Measurements from ENCODE around the gene ABCC2. TPM values are rescaled to one million over a fixed set of nuclear protein-coding genes. Genes with fewer than 3 reads are reported as not detected.

Gene ABCC2
- total and polyA plus RNA-seq, 2 experiments from 2014 or later = 0.45 to 2.4 TPM

DNA sequence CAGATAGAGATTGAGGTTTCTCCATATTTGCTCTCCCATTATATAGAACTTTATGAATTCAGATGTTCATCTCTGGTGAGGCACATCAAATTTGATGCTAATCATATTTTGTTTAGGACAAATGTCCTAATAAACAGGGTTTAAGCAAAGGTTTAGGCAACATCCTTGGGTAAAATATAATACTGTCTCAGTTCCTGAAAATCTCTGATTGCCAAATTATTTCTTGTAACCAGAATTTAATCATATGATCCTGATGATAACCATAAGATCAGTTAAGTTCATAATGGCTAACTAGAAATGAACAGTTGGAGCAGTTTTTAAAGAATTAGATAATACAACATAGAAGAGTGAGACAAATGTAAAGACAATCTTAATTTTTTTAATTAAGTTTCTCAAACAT, 31.8 kb upstream of the ABCC2 start (continued):
- TF ChIP-seq, protein P1, sequence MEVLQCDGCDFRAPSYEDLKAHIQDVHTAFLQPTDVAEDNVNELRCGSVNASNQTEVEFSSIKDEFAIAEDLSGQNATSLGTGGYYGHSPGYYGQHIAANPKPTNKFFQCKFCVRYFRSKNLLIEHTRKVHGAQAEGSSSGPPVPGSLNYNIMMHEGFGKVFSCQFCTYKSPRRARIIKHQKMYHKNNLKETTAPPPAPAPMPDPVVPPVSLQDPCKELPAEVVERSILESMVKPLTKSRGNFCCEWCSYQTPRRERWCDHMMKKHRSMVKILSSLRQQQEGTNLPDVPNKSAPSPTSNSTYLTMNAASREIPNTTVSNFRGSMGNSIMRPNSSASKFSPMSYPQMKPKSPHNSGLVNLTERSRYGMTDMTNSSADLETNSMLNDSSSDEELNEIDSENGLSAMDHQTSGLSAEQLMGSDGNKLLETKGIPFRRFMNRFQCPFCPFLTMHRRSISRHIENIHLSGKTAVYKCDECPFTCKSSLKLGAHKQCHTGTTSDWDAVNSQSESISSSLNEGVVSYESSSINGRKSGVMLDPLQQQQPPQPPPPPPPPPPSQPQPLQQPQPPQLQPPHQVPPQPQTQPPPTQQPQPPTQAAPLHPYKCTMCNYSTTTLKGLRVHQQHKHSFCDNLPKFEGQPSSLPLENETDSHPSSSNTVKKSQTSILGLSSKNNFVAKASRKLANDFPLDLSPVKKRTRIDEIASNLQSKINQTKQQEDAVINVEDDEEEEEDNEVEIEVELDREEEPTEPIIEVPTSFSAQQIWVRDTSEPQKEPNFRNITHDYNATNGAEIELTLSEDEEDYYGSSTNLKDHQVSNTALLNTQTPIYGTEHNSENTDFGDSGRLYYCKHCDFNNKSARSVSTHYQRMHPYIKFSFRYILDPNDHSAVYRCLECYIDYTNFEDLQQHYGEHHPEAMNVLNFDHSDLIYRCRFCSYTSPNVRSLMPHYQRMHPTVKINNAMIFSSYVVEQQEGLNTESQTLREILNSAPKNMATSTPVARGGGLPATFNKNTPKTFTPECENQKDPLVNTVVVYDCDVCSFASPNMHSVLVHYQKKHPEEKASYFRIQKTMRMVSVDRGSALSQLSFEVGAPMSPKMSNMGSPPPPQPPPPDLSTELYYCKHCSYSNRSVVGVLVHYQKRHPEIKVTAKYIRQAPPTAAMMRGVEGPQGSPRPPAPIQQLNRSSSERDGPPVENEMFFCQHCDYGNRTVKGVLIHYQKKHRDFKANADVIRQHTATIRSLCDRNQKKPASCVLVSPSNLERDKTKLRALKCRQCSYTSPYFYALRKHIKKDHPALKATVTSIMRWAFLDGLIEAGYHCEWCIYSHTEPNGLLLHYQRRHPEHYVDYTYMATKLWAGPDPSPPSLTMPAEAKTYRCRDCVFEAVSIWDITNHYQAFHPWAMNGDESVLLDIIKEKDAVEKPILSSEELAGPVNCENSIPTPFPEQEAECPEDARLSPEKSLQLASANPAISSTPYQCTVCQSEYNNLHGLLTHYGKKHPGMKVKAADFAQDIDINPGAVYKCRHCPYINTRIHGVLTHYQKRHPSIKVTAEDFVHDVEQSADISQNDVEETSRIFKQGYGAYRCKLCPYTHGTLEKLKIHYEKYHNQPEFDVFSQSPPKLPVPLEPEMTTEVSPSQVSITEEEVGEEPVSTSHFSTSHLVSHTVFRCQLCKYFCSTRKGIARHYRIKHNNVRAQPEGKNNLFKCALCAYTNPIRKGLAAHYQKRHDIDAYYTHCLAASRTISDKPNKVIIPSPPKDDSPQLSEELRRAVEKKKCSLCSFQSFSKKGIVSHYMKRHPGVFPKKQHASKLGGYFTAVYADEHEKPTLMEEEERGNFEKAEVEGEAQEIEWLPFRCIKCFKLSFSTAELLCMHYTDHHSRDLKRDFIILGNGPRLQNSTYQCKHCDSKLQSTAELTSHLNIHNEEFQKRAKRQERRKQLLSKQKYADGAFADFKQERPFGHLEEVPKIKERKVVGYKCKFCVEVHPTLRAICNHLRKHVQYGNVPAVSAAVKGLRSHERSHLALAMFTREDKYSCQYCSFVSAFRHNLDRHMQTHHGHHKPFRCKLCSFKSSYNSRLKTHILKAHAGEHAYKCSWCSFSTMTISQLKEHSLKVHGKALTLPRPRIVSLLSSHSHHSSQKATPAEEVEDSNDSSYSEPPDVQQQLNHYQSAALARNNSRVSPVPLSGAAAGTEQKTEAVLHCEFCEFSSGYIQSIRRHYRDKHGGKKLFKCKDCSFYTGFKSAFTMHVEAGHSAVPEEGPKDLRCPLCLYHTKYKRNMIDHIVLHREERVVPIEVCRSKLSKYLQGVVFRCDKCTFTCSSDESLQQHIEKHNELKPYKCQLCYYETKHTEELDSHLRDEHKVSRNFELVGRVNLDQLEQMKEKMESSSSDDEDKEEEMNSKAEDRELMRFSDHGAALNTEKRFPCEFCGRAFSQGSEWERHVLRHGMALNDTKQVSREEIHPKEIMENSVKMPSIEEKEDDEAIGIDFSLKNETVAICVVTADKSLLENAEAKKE (CRISPR knock-in tag; IDR thresholded peaks at IDR 0.05) = no peak
- TF ChIP-seq NANOG (IDR thresholded peaks at IDR 0.05; ENCODE audit: borderline replicate concordance) = no peak
- no peak for TF ChIP-seq POLR2AphosphoS5 (IDR thresholded peaks at IDR 0.05; ENCODE audit: low read depth)

DNA sequence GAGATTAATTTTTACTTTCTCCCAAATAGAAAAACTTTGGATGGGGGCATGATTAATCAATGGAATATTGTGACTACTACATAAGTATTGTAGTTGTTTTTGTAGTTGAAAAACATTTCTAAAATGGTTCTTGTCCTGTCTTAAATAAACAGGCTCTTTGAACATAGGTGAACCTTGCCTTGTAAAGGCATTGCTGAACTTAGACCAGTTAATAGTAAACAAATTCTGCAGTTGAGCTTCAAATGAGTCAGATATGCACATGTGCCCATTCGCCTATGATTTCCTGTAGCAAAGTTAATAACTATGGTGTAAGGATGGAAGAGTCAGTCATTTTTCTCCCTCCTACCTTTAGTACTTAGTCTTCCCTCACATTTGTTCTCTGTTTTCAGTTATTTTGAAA, 27.8 kb upstream of the ABCC2 start:
- TF ChIP-seq EZH2 (IDR thresholded peaks at IDR 0.05; ENCODE audit: low read depth, unreplicated experiment) = no peak
- TF ChIP-seq EZH2phosphoT487 (IDR thresholded peaks at IDR 0.05; ENCODE audit: unreplicated experiment) = no peak
- H3K27ac ChIP-seq (ENCODE audit: low read depth) = no peak overlapping the region
- Mint-ChIP-seq H3K9me3 (no peaks in the 10 kb centered on the region), H3K27me3 (ENCODE audit: insufficient read depth, low read depth, poor library complexity) (no peaks in the 10 kb centered on the region), H3K27ac (no peak overlapping the region), H3K4me1 (no peaks in the 10 kb centered on the region), H3K4me3 (no peak overlapping the region), H3K36me3 (ENCODE audit: low read depth) (peaks cover 51% of the 10 kb centered on the region)
- H3K4me1 ChIP-seq (ENCODE audit: insufficient read depth) = no peaks in the 10 kb centered on the region
- no peaks in the 10 kb centered on the region for H3K27me3 ChIP-seq (ENCODE audit: insufficient read depth)
- H3K36me3 ChIP-seq (ENCODE audit: insufficient read depth) = peaks cover 12% of the 10 kb centered on the region
- H3K79me2 ChIP-seq (replicated peaks; ENCODE audit: insufficient read depth) = no peaks in the 10 kb centered on the region
- no peaks in the 10 kb centered on the region for H4K20me1 ChIP-seq (replicated peaks; ENCODE audit: insufficient read depth)
- no peak overlapping the region for H3K4me3 ChIP-seq
- no peaks in the 10 kb centered on the region for H3F3A ChIP-seq (replicated peaks; ENCODE audit: low read depth)
- no peak for DNase-seq (ENCODE audit: low spot score)
- no peak for ATAC-seq
- H3K9me2 ChIP-seq (ENCODE audit: insufficient read depth) = no peaks in the 10 kb centered on the region
- H3K4me2 ChIP-seq = no peak overlapping the region
- no peak overlapping the region for H2AFZ ChIP-seq

DNA sequence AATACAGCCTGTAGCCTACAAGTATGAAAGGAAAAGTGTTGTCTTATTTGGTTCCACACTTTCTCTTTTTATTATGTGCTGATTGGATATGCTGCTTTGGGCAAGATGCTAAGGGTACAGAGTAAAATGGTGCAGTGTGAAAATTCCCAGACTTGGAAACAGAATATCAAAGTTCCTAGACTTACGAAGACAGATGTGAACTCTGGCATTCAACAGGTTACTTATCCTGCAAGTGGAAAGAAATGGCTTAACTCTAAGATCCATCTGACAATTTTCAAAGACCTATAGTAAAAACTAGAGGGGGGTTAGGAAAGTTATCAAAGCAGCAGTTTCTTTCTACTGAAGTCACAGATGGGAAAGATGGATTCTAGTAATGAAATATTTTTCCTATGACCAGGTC, 26.3 kb upstream of the ABCC2 start:
- Histone ChIP-seq H2AFZ (no peak overlapping the region), H3K27me3 (ENCODE audit: insufficient read depth) (no peaks in the 10 kb centered on the region), H4K20me1 (replicated peaks; ENCODE audit: insufficient read depth) (no peaks in the 10 kb centered on the region), H3K79me2 (replicated peaks; ENCODE audit: insufficient read depth) (no peaks in the 10 kb centered on the region), H3K9me2 (ENCODE audit: insufficient read depth) (no peaks in the 10 kb centered on the region), H3K36me3 (ENCODE audit: insufficient read depth) (peaks cover 11% of the 10 kb centered on the region), H3K4me1 (ENCODE audit: insufficient read depth) (no peaks in the 10 kb centered on the region), H3F3A (replicated peaks; ENCODE audit: low read depth) (no peaks in the 10 kb centered on the region), H3K4me2 (no peak overlapping the region), H3K27ac (ENCODE audit: low read depth) (no peak overlapping the region), H3K4me3 (no peak overlapping the region)
- no peak overlapping the region for H3K4me3 Mint-ChIP-seq
- no peaks in the 10 kb centered on the region for H3K4me1 Mint-ChIP-seq
- no peaks in the 10 kb centered on the region for H3K9me3 Mint-ChIP-seq
- no peaks in the 10 kb centered on the region for H3K27me3 Mint-ChIP-seq (ENCODE audit: insufficient read depth, low read depth, poor library complexity)
- DNase-seq (ENCODE audit: low spot score) = no peak
- no peak for ATAC-seq
- H3K27ac Mint-ChIP-seq = no peak overlapping the region
- H3K36me3 Mint-ChIP-seq (ENCODE audit: low read depth) = peaks cover 51% of the 10 kb centered on the region
- TF ChIP-seq ZNF331 (CRISPR knock-in tag; IDR thresholded peaks at IDR 0.05; ENCODE audit: low read depth) (no peak), POLR2AphosphoS5 (IDR thresholded peaks at IDR 0.05; ENCODE audit: low read depth) (no peak)
- TF ChIP-seq, protein P2, sequence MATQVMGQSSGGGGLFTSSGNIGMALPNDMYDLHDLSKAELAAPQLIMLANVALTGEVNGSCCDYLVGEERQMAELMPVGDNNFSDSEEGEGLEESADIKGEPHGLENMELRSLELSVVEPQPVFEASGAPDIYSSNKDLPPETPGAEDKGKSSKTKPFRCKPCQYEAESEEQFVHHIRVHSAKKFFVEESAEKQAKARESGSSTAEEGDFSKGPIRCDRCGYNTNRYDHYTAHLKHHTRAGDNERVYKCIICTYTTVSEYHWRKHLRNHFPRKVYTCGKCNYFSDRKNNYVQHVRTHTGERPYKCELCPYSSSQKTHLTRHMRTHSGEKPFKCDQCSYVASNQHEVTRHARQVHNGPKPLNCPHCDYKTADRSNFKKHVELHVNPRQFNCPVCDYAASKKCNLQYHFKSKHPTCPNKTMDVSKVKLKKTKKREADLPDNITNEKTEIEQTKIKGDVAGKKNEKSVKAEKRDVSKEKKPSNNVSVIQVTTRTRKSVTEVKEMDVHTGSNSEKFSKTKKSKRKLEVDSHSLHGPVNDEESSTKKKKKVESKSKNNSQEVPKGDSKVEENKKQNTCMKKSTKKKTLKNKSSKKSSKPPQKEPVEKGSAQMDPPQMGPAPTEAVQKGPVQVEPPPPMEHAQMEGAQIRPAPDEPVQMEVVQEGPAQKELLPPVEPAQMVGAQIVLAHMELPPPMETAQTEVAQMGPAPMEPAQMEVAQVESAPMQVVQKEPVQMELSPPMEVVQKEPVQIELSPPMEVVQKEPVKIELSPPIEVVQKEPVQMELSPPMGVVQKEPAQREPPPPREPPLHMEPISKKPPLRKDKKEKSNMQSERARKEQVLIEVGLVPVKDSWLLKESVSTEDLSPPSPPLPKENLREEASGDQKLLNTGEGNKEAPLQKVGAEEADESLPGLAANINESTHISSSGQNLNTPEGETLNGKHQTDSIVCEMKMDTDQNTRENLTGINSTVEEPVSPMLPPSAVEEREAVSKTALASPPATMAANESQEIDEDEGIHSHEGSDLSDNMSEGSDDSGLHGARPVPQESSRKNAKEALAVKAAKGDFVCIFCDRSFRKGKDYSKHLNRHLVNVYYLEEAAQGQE (IDR thresholded peaks at IDR 0.05; ENCODE audit: unreplicated experiment) = no peak

All from GM23338 (cell line).